OCI-LY7 (cell line): Measurements from ENCODE around the gene GTPBP8. TPM values are rescaled to one million over a fixed set of nuclear protein-coding genes. Genes with fewer than 3 reads are reported as not detected.

ENCODE experiments used
- Bru-seq: library from RNA; stranded (reverse); fragments of 400-500 nt; gene quantifications from one replicate; lab custom pipeline; 2021; lab: Mats Ljungman, UMichigan
- BruChase-seq, 2 experiments: library from RNA; stranded (reverse); fragments of 400-500 nt; gene quantifications; one replicate each; lab custom pipeline; 2021; lab: Mats Ljungman, UMichigan
- BruUV-seq: library from RNA; stranded (reverse); fragments of 400-500 nt; replicated peaks from 2 replicates; lab custom pipeline; 2021; lab: Mats Ljungman, UMichigan
- CTCF ChIA-PET: fragments of 300-600 bp; sonication (Branson Sonifier 250); formaldehyde crosslinking; loops from one replicate; lab custom pipeline; 2022; ENCODE audit warnings: antibody characterized with exemption; ENCODE audit not compliant: unreplicated experiment; lab: Charles Lee
- POLR2A ChIA-PET: fragments of 300-600 bp; sonication (Branson Sonifier 250); formaldehyde crosslinking; loops from one replicate; lab custom pipeline; 2022; ENCODE audit warnings: antibody characterized with exemption; lab: Charles Lee
- DNase-seq: peaks from one replicate; pipeline ENCODE4 v3.0.0-alpha.2; 2015; ENCODE audit warnings: low spot score
- H2AFZ ChIP-seq: fragments of 200-600 bp; sonication (generic), shearing (Covaris generic); 2 replicates; pipeline ENCODE4 v1.6.1; 2014; ENCODE audit warnings: mild to moderate bottlenecking, antibody characterized with exemption, low read length, moderate library complexity
- H3K27ac ChIP-seq: fragments of 200-600 bp; sonication (generic); 2 replicates; pipeline ENCODE4 v1.5.1; 2014; ENCODE audit warnings: mixed run types, low read depth, mild to moderate bottlenecking, moderate library complexity, low read length, inconsistent platforms; ENCODE audit not compliant: poor library complexity, severe bottlenecking
- H3K36me3 ChIP-seq: fragments of 200-600 bp; sonication (generic); 2 replicates; pipeline ENCODE4 v1.6.1; 2014; ENCODE audit warnings: mild to moderate bottlenecking, antibody characterized with exemption, low read length, moderate library complexity, mixed read lengths; ENCODE audit not compliant: insufficient read depth
- H3K4me1 ChIP-seq: fragments of 200-600 bp; sonication (generic); 2 replicates; pipeline ENCODE4 v1.5.1; 2014; ENCODE audit warnings: mild to moderate bottlenecking, low read length; ENCODE audit not compliant: insufficient read depth, poor library complexity, severe bottlenecking
- H3K4me2 ChIP-seq: fragments of 200-600 bp; sonication (generic); 2 replicates; pipeline ENCODE4 v1.6.1; 2014; ENCODE audit warnings: mild to moderate bottlenecking, low read length
- H3K4me3 ChIP-seq: fragments of 200-600 bp; sonication (generic); 2 replicates; pipeline ENCODE4 v1.5.1; 2014; ENCODE audit warnings: mild to moderate bottlenecking, low read depth, low read length; ENCODE audit not compliant: poor library complexity, severe bottlenecking
- H3K79me2 ChIP-seq: fragments of 200-600 bp; sonication (generic); 2 replicates; pipeline ENCODE4 v1.6.1; 2016; ENCODE audit warnings: low read depth, mild to moderate bottlenecking, low read length, moderate library complexity, mixed read lengths; ENCODE audit not compliant: insufficient read depth
- H3K9me2 ChIP-seq: fragments of 200-600 bp; sonication (generic); 2 replicates; pipeline ENCODE4 v1.6.1; 2016; ENCODE audit warnings: mild to moderate bottlenecking, low read length, mixed read lengths; ENCODE audit not compliant: insufficient read depth
- H3K9me3 ChIP-seq: fragments of 200-600 bp; sonication (generic); 2 replicates; pipeline ENCODE4 v1.6.1; 2014; ENCODE audit warnings: mild to moderate bottlenecking, mixed run types, low read length, mixed read lengths
- H4K20me1 ChIP-seq: fragments of 200-600 bp; sonication (generic); 2 replicates; pipeline ENCODE4 v1.6.1; 2014; ENCODE audit warnings: mild to moderate bottlenecking, antibody characterized with exemption, low read length, moderate library complexity, mixed read lengths; ENCODE audit not compliant: insufficient read depth
- CTCF ChIP-seq: fragments of 200-600 bp; sonication (generic); conservative IDR thresholded peaks from 2 replicates; pipeline ENCODE4 v1.5.1; 2014; ENCODE audit warnings: mild to moderate bottlenecking, antibody characterized with exemption, low read length, moderate library complexity, mixed read lengths
- EZH2phosphoT487 ChIP-seq: fragments of 200-600 bp; sonication (generic); IDR thresholded peaks from 2 replicates; pipeline ENCODE4 v1.6.1; 2018; ENCODE audit warnings: low read depth, borderline replicate concordance, mild to moderate bottlenecking, mixed run types, antibody characterized with exemption, low read length, moderate library complexity, mixed read lengths
- intact Hi-C: fragments of 100-400 bp; cut with micrococcal nuclease; formaldehyde crosslinking; loops from one replicate; pipeline ENCODE4 v1.10.0; 2022; ENCODE audit not compliant: unreplicated experiment
- long read RNA-seq: library from polyadenylated mRNA; stranded (forward); transcript quantifications from one replicate; pipeline ENCODE4 v2.0.0, GENCODE V29; 2022
- total RNA-seq, 2 experiments: library from RNA; depleted of rRNA in 1 of 2; stranded (reverse); fragments of >200 nt in 1 of 2; shearing (Covaris generic) in 1 of 2; gene quantifications; 2 replicates each; pipeline ENCODE4 v1.2.3, GENCODE V29; 2014 to 2022

The GTPBP8 gene
- total RNA-seq (2014; rRNA removed; shearing (Covaris generic)) (17.6 and 23.8 TPM in 2 replicates), total RNA-seq (2022) (20.3 and 21.9 TPM in 2 replicates), Bru-seq, nascent RNA (percentile 83 among the genes with signal in this experiment), BruChase-seq, experiment 1, labeled RNA remaining after a 6-hour chase (percentile 70 among the genes with signal in this experiment), BruChase-seq, experiment 2, labeled RNA remaining after a 2-hour chase (percentile 77 among the genes with signal in this experiment)
- long read RNA-seq, transcript GTPBP8-203 (6 exons, 1,360 nt), result major isoform, 23 of 43 reads
- long read RNA-seq, partial matches to known transcripts, result 3 of 43 reads
- long read RNA-seq, other reads (novel, unspliced or antisense), result 10 of 43 reads

DNA sequence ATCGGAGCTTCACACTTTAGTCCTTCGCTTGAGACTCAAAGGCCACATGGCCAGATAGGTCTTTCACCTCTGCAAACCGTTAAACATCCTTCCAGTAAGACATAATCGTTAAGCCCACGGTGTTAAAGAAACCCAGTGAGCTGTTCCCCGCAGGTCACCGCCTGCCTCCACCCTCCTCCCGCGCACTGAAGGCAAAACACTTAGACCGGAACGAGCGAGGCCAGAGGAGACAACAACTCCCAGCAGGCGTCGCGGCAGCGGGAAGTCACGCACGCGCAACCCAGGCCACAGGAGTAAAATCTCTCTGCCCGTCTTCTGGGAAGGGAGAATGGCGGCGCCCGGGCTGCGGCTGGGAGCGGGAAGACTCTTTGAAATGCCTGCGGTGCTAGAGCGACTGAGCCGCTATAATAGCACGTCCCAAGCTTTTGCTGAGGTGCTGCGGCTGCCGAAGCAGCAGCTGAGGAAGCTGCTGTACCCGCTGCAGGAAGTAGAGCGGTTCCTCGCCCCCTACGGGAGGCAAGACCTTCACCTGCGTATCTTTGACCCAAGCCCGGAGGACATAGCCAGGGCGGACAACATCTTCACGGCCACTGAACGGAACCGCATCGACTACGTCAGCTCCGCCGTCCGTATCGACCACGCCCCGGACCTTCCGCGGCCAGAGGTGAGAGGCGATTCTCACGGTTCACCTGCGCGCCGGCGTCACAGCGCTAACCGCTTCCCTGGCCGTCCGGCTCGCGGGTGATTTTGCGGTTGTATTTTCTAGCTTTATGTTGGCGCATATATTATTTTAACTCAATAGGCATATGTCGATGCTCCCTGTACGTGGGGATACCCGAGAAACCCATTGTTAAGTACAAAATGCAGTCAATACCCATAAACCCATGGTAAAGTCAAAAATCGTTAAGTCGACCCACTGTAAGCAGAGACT is at the start of gene GTPBP8:
Gene GTPBP8 (plus strand): TSS at position 313 of the 931 bp plus-strand sequence. CDS start 16 bp downstream, at position 329.
- POLR2A ChIA-PET, result interaction anchor here (0.6 to 4.3 kb wide), 13 partner anchors 8 to 694 kb away, joined by 3 to 33 read pairs (median 4); a partner anchor contains a TSS
- Histone ChIP-seq H3K36me3 (peaks cover 21% of the 10 kb centered on the region; the same call in 1 of the 2 replicates), H2AFZ (peak within 1 kb of the TSS; percentile 95), H3K4me1 (peaks cover 33% of the 10 kb centered on the region), H3K79me2 (peaks cover 36% of the 10 kb centered on the region), H3K4me3 (peak within 1 kb of the TSS; percentile 90), H4K20me1 (no peaks in the 10 kb centered on the region; the same call in 1 of the 2 replicates), H3K4me2 (peak within 1 kb of the TSS; percentile 93), H3K27ac (peak within 1 kb of the TSS; percentile 86), H3K9me2 (no peaks in the 10 kb centered on the region), H3K9me3 (no peaks in the 10 kb centered on the region)
- TSS peak; percentile 84 for BruUV-seq
- peak; percentile 90 for DNase-seq
- TF ChIP-seq CTCF (no peak), EZH2phosphoT487 (no peak)
- CTCF ChIA-PET, result no interaction called here
- intact Hi-C loops, result loop anchor here (1.0 kb wide), 1 partner anchor 28 kb away; a partner anchor contains a TSS

DNA sequence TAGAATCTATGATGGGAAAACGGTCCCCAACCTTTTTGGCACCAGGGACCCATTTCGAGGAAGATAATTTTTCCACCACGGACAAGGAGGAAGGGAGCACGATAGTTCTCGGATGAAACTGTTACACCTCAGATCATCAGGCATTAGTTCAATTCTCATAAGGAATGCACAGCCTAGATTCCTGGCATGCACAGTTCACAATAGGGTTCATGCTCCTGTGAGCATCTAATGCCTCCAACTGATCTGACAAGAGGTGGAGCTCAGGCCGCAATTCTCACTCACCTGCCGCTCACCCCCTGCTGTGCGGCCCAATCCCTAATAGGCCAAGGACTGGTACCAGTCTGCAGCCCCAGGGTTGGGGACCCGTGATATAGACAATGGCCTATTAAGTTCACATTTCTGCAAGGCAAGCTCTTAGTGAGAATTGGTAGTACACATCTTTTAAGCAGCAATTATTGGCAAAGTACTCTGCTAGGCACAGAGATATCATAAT is 42.4 kb upstream of the GTPBP8 start:
- Histone ChIP-seq H2AFZ (no peak overlapping the region), H3K79me2 (no peaks in the 10 kb centered on the region), H3K4me1 (no peaks in the 10 kb centered on the region), H3K36me3 (no peaks in the 10 kb centered on the region), H4K20me1 (no peaks in the 10 kb centered on the region), H3K4me2 (no peak overlapping the region), H3K9me2 (no peaks in the 10 kb centered on the region), H3K9me3 (no peaks in the 10 kb centered on the region; the same call in 1 of the 2 replicates), H3K27ac (no peak overlapping the region), H3K4me3 (no peak overlapping the region)
- CTCF ChIA-PET, result no interaction called here
- no peak for TF ChIP-seq EZH2phosphoT487
- no peak for TF ChIP-seq CTCF
- intact Hi-C loops, result no loop called here
- DNase-seq, result no peak
- POLR2A ChIA-PET, result interaction anchor here (0.9 kb wide), 1 partner anchor 10 kb away, joined by 3 read pairs; no protein-coding TSS in a partner anchor
- BruUV-seq, result no TSS peak
